Measurements from ENCODE around the gene CLDN22. TPM values are rescaled to one million over a fixed set of nuclear protein-coding genes. Genes with fewer than 3 reads are reported as not detected.

Gene CLDN22
- polyA plus RNA-seq, 1 of the 3 experiments (the other 2 are of a cell fraction), result 0.05 TPM

GRCh38 chr4:183300655-183301054 lies 19.4 kb downstream of the CLDN22 start:
- H3K36me3 ChIP-seq (replicated peaks in 1 of 2; ENCODE audit: control insufficient read depth in 1 of 2, insufficient read depth in 2 of 2, low read length in 1 of 2), result peaks cover 3 to 35% of the 10 kb centered on the region in 2 experiments
- no peaks in the 10 kb centered on the region for H3K9me3 ChIP-seq
- H3K4me2 ChIP-seq, result no peak overlapping the region
- H4K20me1 ChIP-seq (ENCODE audit: insufficient read depth), result no peaks in the 10 kb centered on the region
- WGBS (ENCODE audit: low lambda C conversion rate), result 92% methylated on average over 5 of the region's 5 CpGs
- ChIA-PET POLR2A (no interaction called here), CTCF (interaction anchor here (2.9 kb wide), 1 partner anchor 38 kb away, joined by 12 read pairs; no protein-coding TSS in a partner anchor)
- no peak overlapping the region for H3K27ac ChIP-seq (ENCODE audit: low read depth in 2 of 2, low read length in 1 of 2)
- no peaks in the 10 kb centered on the region for H3F3A ChIP-seq (replicated peaks; ENCODE audit: insufficient read depth)
- no peaks in the 10 kb centered on the region; a peak in 1 of 4 replicates for H3K4me1 ChIP-seq (ENCODE audit: control insufficient read depth in 1 of 2, insufficient read depth in 2 of 2, low read depth in 1 of 2, low read length in 1 of 2)
- no peak overlapping the region for H3K9ac ChIP-seq
- DNase-seq, result no peak
- no peaks in the 10 kb centered on the region for H3K9me2 ChIP-seq
- TF ChIP-seq USF1 (IDR thresholded peaks at IDR 0.05; ENCODE audit: borderline replicate concordance, low read depth) (no peak), EP300 (IDR thresholded peaks at IDR 0.05; ENCODE audit: borderline replicate concordance in 1 of 2, low read depth in 1 of 2, low read length in 1 of 2) (no peak), RFX5 (IDR thresholded peaks at IDR 0.05; ENCODE audit: low read length) (no peak), YY1 (IDR thresholded peaks at IDR 0.05; ENCODE audit: low read depth) (no peak), FOXJ3 (CRISPR knock-in tag; IDR thresholded peaks at IDR 0.05) (no peak), POLR2AphosphoS5 (IDR thresholded peaks at IDR 0.05; ENCODE audit: low read depth, low read length) (no peak), NFIC (IDR thresholded peaks at IDR 0.05; ENCODE audit: borderline replicate concordance) (no peak), SIN3A (IDR thresholded peaks at IDR 0.05; ENCODE audit: borderline replicate concordance, low read depth, low read length) (no peak), USF2 (IDR thresholded peaks at IDR 0.05; ENCODE audit: borderline replicate concordance, low read depth, low read length) (no peak), FOXM1 (IDR thresholded peaks at IDR 0.05; ENCODE audit: low read depth) (no peak), CHD2 (IDR thresholded peaks at IDR 0.05; ENCODE audit: low read length, partially characterized antibody) (no peak)
- TF ChIP-seq, protein P1, sequence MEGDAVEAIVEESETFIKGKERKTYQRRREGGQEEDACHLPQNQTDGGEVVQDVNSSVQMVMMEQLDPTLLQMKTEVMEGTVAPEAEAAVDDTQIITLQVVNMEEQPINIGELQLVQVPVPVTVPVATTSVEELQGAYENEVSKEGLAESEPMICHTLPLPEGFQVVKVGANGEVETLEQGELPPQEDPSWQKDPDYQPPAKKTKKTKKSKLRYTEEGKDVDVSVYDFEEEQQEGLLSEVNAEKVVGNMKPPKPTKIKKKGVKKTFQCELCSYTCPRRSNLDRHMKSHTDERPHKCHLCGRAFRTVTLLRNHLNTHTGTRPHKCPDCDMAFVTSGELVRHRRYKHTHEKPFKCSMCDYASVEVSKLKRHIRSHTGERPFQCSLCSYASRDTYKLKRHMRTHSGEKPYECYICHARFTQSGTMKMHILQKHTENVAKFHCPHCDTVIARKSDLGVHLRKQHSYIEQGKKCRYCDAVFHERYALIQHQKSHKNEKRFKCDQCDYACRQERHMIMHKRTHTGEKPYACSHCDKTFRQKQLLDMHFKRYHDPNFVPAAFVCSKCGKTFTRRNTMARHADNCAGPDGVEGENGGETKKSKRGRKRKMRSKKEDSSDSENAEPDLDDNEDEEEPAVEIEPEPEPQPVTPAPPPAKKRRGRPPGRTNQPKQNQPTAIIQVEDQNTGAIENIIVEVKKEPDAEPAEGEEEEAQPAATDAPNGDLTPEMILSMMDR (IDR thresholded peaks at IDR 0.05), result no peak
- TF ChIP-seq, protein P2, sequence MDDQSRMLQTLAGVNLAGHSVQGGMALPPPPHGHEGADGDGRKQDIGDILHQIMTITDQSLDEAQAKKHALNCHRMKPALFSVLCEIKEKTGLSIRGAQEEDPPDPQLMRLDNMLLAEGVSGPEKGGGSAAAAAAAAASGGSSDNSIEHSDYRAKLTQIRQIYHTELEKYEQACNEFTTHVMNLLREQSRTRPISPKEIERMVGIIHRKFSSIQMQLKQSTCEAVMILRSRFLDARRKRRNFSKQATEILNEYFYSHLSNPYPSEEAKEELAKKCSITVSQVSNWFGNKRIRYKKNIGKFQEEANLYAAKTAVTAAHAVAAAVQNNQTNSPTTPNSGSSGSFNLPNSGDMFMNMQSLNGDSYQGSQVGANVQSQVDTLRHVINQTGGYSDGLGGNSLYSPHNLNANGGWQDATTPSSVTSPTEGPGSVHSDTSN (IDR thresholded peaks at IDR 0.05), result no peak
- H3K27me3 ChIP-seq (ENCODE audit: insufficient read depth), result no peaks in the 10 kb centered on the region
- no peak overlapping the region for H2AFZ ChIP-seq (ENCODE audit: low read depth)
- H3K79me2 ChIP-seq (ENCODE audit: insufficient read depth), result no peaks in the 10 kb centered on the region
- H3K4me3 ChIP-seq (ENCODE audit: low read depth in 2 of 2, low read length in 1 of 2), result no peak overlapping the region

DNA sequence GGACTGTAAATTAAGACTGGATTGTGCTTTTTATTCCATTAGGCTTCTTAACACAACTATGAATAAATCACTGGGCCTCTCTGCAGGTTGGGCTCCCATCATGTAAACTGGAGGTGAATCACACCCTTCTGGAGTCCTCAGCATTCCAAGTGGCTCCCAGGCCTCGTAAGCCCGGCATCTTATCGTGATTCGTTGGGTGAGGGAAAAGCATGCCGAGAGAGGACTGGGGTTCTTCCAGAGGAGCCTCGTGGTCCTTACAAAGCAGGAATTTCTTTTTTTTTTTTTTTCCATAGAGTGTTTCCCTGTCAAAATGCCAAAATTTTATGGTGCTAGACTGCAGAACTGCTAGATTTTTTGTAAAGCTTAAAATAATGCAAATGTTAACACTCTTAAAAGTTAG lies 20.0 kb downstream of the CLDN22 start:
- WGBS (ENCODE audit: low lambda C conversion rate), result 88% methylated on average over 6 of the region's 6 CpGs
- H3K9me3 ChIP-seq, result no peaks in the 10 kb centered on the region
- no peak overlapping the region for H3K27ac ChIP-seq (ENCODE audit: low read depth in 2 of 2, low read length in 1 of 2)
- H4K20me1 ChIP-seq (ENCODE audit: insufficient read depth), result no peaks in the 10 kb centered on the region
- no peak overlapping the region for H2AFZ ChIP-seq (ENCODE audit: low read depth)
- H3K9ac ChIP-seq, result no peak overlapping the region
- ChIA-PET POLR2A (no interaction called here), CTCF (interaction anchor here (2.9 kb wide), 1 partner anchor 38 kb away, joined by 12 read pairs; no protein-coding TSS in a partner anchor)
- no peaks in the 10 kb centered on the region for H3K9me2 ChIP-seq
- H3K27me3 ChIP-seq (ENCODE audit: insufficient read depth), result no peaks in the 10 kb centered on the region
- no peaks in the 10 kb centered on the region for H3K79me2 ChIP-seq (ENCODE audit: insufficient read depth)
- H3K4me1 ChIP-seq (ENCODE audit: control insufficient read depth in 1 of 2, insufficient read depth in 2 of 2, low read depth in 1 of 2, low read length in 1 of 2), result no peaks in the 10 kb centered on the region; a peak in 1 of 4 replicates
- DNase-seq, result no peak
- no peak overlapping the region for H3K4me3 ChIP-seq (ENCODE audit: low read depth in 2 of 2, low read length in 1 of 2)
- peaks cover 7 to 30% of the 10 kb centered on the region in 2 experiments for H3K36me3 ChIP-seq (replicated peaks in 1 of 2; ENCODE audit: control insufficient read depth in 1 of 2, insufficient read depth in 2 of 2, low read length in 1 of 2)
- no peaks in the 10 kb centered on the region for H3F3A ChIP-seq (replicated peaks; ENCODE audit: insufficient read depth)
- H3K4me2 ChIP-seq, result no peak overlapping the region
- TF ChIP-seq YY1 (IDR thresholded peaks at IDR 0.05; ENCODE audit: low read depth) (no peak), REST (IDR thresholded peaks at IDR 0.05; ENCODE audit: low read depth, low read length) (no peak), RCOR1 (IDR thresholded peaks at IDR 0.05; ENCODE audit: low read length) (no peak), GATA2 (CRISPR knock-in tag; IDR thresholded peaks at IDR 0.05) (no peak), MAX (IDR thresholded peaks at IDR 0.05; ENCODE audit: low read depth) (no peak), ELF1 (IDR thresholded peaks at IDR 0.05) (no peak)
